ENCODE data around the gene OPN4.

Gene OPN4

GRCh38 chr10:86667421-86668181, 13.3 kb downstream of the OPN4 start:
- peak overlapping the region; percentile 68 for H3K4me3 ChIP-seq (ENCODE audit: low read length)
- peaks cover 29% of the 10 kb centered on the region for H3K4me1 ChIP-seq (ENCODE audit: control insufficient read depth, insufficient read depth, low read length)
- H3K9ac ChIP-seq (ENCODE audit: low read length): no peak overlapping the region
- H3K36me3 ChIP-seq (ENCODE audit: control insufficient read depth, insufficient read depth, low read length): no peaks in the 10 kb centered on the region
- H3K27me3 ChIP-seq (ENCODE audit: control insufficient read depth, insufficient read depth, low read length): no peaks in the 10 kb centered on the region
- peak overlapping the region; percentile 94 for H3K27ac ChIP-seq (ENCODE audit: low read depth, low read length)

GRCh38 chr10:86668297-86669165, 14.2 kb downstream of the OPN4 start, which contains the start of gene LDB3:
LDB3 (plus strand) TSS chr10:86668511; CDS start chr10:86668692, 181 bp downstream.
- H3K36me3 ChIP-seq (ENCODE audit: control insufficient read depth, insufficient read depth, low read length): no peaks in the 10 kb centered on the region
- H3K27me3 ChIP-seq (ENCODE audit: control insufficient read depth, insufficient read depth, low read length): no peaks in the 10 kb centered on the region
- peak within 1 kb of the TSS; percentile 68 for H3K4me3 ChIP-seq (ENCODE audit: low read length)
- H3K9ac ChIP-seq (ENCODE audit: low read length): peak within 1 kb of the TSS; percentile 57
- peak within 1 kb of the TSS; percentile 94 for H3K27ac ChIP-seq (ENCODE audit: low read depth, low read length)
- peaks cover 38% of the 10 kb centered on the region for H3K4me1 ChIP-seq (ENCODE audit: control insufficient read depth, insufficient read depth, low read length)

- H3K4me1 ChIP-seq (ENCODE audit: control insufficient read depth, insufficient read depth, low read length): peaks cover 41% of the 10 kb centered on the region
- H3K36me3 ChIP-seq (ENCODE audit: control insufficient read depth, insufficient read depth, low read length): no peaks in the 10 kb centered on the region
- peak overlapping the region; percentile 19 for H3K9ac ChIP-seq (ENCODE audit: low read length)
- H3K4me3 ChIP-seq (ENCODE audit: low read length): peak overlapping the region; percentile 68
- peak overlapping the region; percentile 94 for H3K27ac ChIP-seq (ENCODE audit: low read depth, low read length)
- no peaks in the 10 kb centered on the region for H3K27me3 ChIP-seq (ENCODE audit: control insufficient read depth, insufficient read depth, low read length)
These were observed 16.0 kb downstream of the OPN4 start for GRCh38 chr10:86670290-86670811.

- Histone ChIP-seq H3K9ac (ENCODE audit: low read length) (peak overlapping the region; percentile 24), H3K4me1 (ENCODE audit: control insufficient read depth, insufficient read depth, low read length) (peaks cover 41% of the 10 kb centered on the region), H3K36me3 (ENCODE audit: control insufficient read depth, insufficient read depth, low read length) (no peaks in the 10 kb centered on the region), H3K27me3 (ENCODE audit: control insufficient read depth, insufficient read depth, low read length) (no peaks in the 10 kb centered on the region), H3K4me3 (ENCODE audit: low read length) (peak overlapping the region; percentile 68), H3K27ac (ENCODE audit: low read depth, low read length) (peak overlapping the region; percentile 94)
These were observed 16.5 kb downstream of the OPN4 start for GRCh38 chr10:86670876-86671275.

GRCh38 chr10:86671419-86671818, 17.1 kb downstream of the OPN4 start:
- H3K36me3 ChIP-seq (ENCODE audit: control insufficient read depth, insufficient read depth, low read length): no peaks in the 10 kb centered on the region
- peaks cover 41% of the 10 kb centered on the region for H3K4me1 ChIP-seq (ENCODE audit: control insufficient read depth, insufficient read depth, low read length)
- H3K27me3 ChIP-seq (ENCODE audit: control insufficient read depth, insufficient read depth, low read length): no peaks in the 10 kb centered on the region
- H3K4me3 ChIP-seq (ENCODE audit: low read length): peak overlapping the region; percentile 68
- no peak overlapping the region for H3K9ac ChIP-seq (ENCODE audit: low read length)
- H3K27ac ChIP-seq (ENCODE audit: low read depth, low read length): peak overlapping the region; percentile 94

- H3K27ac ChIP-seq (ENCODE audit: low read depth, low read length): peak overlapping the region; percentile 94
- no peaks in the 10 kb centered on the region for H3K36me3 ChIP-seq (ENCODE audit: control insufficient read depth, insufficient read depth, low read length)
- no peak overlapping the region for H3K9ac ChIP-seq (ENCODE audit: low read length)
- no peak overlapping the region for H3K4me3 ChIP-seq (ENCODE audit: low read length)
- no peaks in the 10 kb centered on the region for H3K27me3 ChIP-seq (ENCODE audit: control insufficient read depth, insufficient read depth, low read length)
- H3K4me1 ChIP-seq (ENCODE audit: control insufficient read depth, insufficient read depth, low read length): peaks cover 41% of the 10 kb centered on the region
These were observed 17.8 kb downstream of the OPN4 start for GRCh38 chr10:86671985-86672710.

- Histone ChIP-seq H3K36me3 (ENCODE audit: control insufficient read depth, insufficient read depth, low read length) (no peaks in the 10 kb centered on the region), H3K4me3 (ENCODE audit: low read length) (no peak overlapping the region), H3K4me1 (ENCODE audit: control insufficient read depth, insufficient read depth, low read length) (peaks cover 32% of the 10 kb centered on the region), H3K27ac (ENCODE audit: low read depth, low read length) (peak overlapping the region; percentile 94), H3K27me3 (ENCODE audit: control insufficient read depth, insufficient read depth, low read length) (no peaks in the 10 kb centered on the region), H3K9ac (ENCODE audit: low read length) (no peak overlapping the region)
These were observed 19.0 kb downstream of the OPN4 start for GRCh38 chr10:86673216-86673826.

GRCh38 chr10:86673827-86674581, 19.7 kb downstream of the OPN4 start:
- H3K36me3 ChIP-seq (ENCODE audit: control insufficient read depth, insufficient read depth, low read length): no peaks in the 10 kb centered on the region
- no peak overlapping the region for H3K4me3 ChIP-seq (ENCODE audit: low read length)
- peak overlapping the region; percentile 94 for H3K27ac ChIP-seq (ENCODE audit: low read depth, low read length)
- H3K27me3 ChIP-seq (ENCODE audit: control insufficient read depth, insufficient read depth, low read length): no peaks in the 10 kb centered on the region
- H3K9ac ChIP-seq (ENCODE audit: low read length): no peak overlapping the region
- peaks cover 32% of the 10 kb centered on the region for H3K4me1 ChIP-seq (ENCODE audit: control insufficient read depth, insufficient read depth, low read length)

GRCh38 chr10:86674912-86675311, 20.6 kb downstream of the OPN4 start:
- no peak overlapping the region for H3K9ac ChIP-seq (ENCODE audit: low read length)
- H3K4me1 ChIP-seq (ENCODE audit: control insufficient read depth, insufficient read depth, low read length): peaks cover 32% of the 10 kb centered on the region
- no peaks in the 10 kb centered on the region for H3K27me3 ChIP-seq (ENCODE audit: control insufficient read depth, insufficient read depth, low read length)
- H3K4me3 ChIP-seq (ENCODE audit: low read length): no peak overlapping the region
- H3K27ac ChIP-seq (ENCODE audit: low read depth, low read length): peak overlapping the region; percentile 94
- no peaks in the 10 kb centered on the region for H3K36me3 ChIP-seq (ENCODE audit: control insufficient read depth, insufficient read depth, low read length)

GRCh38 chr10:86677374-86677773, 23.0 kb downstream of the OPN4 start:
- H3K4me1 ChIP-seq (ENCODE audit: control insufficient read depth, insufficient read depth, low read length): peaks cover 25% of the 10 kb centered on the region
- H3K4me3 ChIP-seq (ENCODE audit: low read length): no peak overlapping the region
- peaks cover 3% of the 10 kb centered on the region for H3K36me3 ChIP-seq (ENCODE audit: control insufficient read depth, insufficient read depth, low read length)
- H3K27ac ChIP-seq (ENCODE audit: low read depth, low read length): no peak overlapping the region
- H3K9ac ChIP-seq (ENCODE audit: low read length): no peak overlapping the region
- no peaks in the 10 kb centered on the region for H3K27me3 ChIP-seq (ENCODE audit: control insufficient read depth, insufficient read depth, low read length)

All from rectal smooth muscle tissue (tissue), 1 donor.